GM19397 (cell line): ENCODE results near the gene MIR17HG.
"Not testable (repeated sequence)": the region's sequence is repeated elsewhere in the genome, so short reads cannot be mapped to it uniquely, and the experiment has no call there.

ENCODE experiments used
- ATAC-seq: cut with Tn5 transposase; IDR thresholded peaks from one replicate; pipeline ENCODE4 v1.9.1; 2021; ENCODE audit warnings: mild to moderate bottlenecking, moderate library complexity; ENCODE audit not compliant: unreplicated experiment

Gene MIR17HG

GRCh38 chr13:91346850-91347201 lies 661 bp upstream of the MIR17HG start:
- ATAC-seq = peak; percentile 17

- peak; percentile 38 for ATAC-seq
Observed at GRCh38 chr13:91347996-91348905, 764 bp downstream of the MIR17HG start.

GRCh38 chr13:91348906-91349435 lies 1.5 kb downstream of the MIR17HG start:
- ATAC-seq = peak; percentile 51

DNA sequence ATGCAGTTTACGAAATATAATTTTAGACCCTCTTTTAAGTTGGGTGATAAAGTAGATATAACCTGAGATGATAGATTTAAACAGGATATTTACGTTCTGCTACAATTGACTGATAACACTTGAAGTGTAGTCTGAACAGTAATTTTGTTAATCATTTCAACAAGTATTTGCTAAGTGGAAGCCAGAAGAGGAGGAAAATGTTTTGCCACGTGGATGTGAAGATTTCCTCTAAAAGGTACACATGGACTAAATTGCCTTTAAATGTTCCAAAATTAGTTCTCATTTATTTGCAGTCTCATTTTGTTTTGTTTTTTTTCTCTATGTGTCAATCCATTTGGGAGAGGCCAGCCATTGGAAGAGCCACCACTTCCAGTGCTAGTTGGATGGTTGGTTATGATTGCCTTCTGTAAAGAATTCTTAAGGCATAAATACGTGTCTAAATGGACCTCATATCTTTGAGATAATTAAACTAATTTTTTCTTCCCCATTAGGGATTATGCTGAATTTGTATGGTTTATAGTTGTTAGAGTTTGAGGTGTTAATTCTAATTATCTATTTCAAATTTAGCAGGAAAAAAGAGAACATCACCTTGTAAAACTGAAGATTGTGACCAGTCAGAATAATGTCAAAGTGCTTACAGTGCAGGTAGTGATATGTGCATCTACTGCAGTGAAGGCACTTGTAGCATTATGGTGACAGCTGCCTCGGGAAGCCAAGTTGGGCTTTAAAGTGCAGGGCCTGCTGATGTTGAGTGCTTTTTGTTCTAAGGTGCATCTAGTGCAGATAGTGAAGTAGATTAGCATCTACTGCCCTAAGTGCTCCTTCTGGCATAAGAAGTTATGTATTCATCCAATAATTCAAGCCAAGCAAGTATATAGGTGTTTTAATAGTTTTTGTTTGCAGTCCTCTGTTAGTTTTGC lies 2.8 kb downstream of the MIR17HG start:
- no peak for ATAC-seq

DNA sequence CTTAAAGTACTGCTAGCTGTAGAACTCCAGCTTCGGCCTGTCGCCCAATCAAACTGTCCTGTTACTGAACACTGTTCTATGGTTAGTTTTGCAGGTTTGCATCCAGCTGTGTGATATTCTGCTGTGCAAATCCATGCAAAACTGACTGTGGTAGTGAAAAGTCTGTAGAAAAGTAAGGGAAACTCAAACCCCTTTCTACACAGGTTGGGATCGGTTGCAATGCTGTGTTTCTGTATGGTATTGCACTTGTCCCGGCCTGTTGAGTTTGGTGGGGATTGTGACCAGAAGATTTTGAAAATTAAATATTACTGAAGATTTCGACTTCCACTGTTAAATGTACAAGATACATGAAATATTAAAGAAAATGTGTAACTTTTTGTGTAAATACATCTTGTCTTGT lies 3.6 kb downstream of the MIR17HG start:
- ATAC-seq = no peak

DNA sequence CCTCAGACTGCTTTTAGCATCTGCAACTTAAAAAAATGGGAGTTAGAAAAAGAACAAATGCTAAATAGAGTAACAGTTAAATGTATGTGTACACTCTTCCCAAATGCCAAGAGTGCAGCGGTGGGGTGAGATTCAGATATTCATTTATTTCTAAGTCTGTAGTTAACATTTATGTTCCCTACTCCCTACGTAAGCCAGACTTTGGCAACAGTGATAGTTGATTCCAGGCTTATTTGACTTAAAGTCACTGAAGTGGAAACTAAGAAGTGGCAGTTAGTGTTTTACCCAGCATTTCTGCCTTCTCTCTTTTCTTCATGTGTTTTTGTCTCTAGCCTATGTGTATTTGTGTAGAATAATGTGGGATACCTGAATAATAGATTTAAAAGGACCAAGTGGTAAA lies 4.5 kb downstream of the MIR17HG start:
- ATAC-seq = no peak

GRCh38 chr13:91352891-91353290 lies 5.4 kb downstream of the MIR17HG start:
- not testable (repeated sequence) for ATAC-seq

- ATAC-seq = no peak
Observed at GRCh38 chr13:91353494-91353893, 6.0 kb downstream of the MIR17HG start.

DNA sequence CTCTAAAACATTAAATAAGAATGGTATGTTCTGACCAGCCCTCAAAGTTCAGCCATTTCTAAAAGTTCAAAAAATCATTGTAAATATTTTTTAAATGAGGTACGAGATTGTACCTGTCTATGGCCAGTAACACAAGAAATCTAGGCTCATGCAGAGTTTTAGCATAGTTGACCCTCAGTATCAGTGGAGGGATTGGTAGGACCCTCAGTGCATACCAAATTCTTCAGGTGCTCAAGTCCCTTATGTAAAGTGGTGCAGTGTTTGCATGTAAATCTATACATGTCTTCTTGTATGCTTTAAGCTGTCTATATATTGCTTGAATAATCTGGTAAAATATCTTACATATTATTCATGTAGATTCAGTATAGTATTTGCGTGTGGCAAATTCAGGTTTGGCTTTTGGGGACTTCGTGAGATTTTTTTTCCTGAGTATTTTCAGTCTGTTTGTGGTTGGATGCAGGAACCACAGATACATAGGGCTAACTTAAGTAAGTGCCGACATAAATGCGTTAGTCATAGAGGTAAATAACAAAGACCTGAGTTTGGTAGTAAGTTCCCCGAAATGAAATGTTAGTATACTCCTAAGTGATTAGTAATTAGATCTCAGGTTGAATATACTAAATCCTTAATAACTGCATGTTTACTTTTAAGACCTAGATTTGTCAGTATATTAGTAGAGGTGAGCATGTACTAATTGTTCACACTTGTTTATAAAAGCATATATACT lies 7.8 kb downstream of the MIR17HG start:
- ATAC-seq = no peak

DNA sequence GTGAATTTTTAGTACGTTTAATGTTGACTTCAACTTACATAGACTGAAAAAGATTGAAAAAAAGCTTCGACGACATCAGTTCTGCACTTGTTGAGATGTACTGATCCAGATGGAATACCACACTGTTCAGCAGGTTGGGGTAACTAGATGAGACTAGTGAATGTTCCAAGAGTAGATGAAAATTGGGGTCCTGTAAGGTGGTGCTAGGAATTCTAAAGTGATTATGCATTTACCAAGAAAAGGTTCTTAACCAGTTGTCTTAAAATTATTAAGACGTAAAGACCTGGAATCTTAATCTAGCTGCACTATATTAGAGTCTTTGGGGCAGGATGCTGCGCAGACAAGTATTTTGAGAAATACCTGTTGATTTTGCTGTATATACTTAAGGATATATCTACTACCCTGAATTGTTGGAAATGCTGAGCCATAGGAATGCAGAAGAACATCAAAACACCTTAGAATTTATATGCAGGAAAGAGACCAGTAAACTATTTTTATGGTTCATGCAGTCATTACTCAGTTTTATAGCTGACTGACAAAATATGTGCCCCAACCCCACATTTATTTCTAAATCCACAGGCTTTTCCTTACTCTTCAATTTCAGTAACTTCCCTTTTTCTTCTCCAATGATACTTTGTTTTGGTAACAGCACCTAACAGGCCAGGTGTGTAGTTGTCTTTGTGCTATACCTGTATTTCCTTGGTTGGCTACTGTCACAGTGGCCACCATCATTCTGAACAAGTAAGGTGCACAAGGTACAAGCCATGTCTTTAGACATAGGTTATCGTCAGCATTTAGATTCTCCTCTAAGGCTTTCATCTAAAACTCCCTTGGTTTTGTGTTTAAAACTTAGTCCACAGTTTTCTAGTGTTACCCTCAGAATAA lies 8.6 kb downstream of the MIR17HG start:
- no peak for ATAC-seq

DNA sequence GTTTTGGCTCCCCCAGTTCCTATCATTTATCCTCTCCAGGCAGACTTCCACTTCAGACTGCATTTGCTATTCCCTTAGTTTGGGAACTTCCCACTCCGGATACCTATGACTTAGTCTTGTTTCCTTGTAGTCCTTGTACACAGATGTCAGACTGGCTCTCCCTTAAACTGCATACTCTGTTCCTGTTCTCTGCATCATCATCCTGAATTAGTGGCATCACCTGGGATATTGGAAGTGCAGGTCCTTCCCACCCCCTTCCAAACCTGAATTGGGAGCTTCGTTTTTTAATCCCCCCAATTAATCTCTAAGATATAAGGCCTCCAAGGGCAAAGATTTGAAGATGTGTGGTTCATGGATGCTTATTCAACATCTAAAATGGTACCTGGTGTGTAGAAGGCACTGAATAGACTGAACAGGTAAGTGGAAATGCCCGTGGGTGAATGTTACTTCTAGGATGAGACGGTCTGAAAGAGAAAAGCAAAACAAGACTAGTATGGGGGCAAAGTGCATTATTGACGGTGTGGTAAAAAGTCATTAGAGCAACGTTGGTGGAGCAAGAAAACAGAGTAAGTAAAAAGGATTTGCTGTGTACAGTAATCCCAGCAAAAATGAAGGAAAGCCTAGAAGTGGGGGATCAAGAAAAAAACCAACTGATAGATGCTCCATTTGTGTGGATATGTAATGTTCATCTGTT lies 9.6 kb downstream of the MIR17HG start:
- ATAC-seq = no peak

DNA sequence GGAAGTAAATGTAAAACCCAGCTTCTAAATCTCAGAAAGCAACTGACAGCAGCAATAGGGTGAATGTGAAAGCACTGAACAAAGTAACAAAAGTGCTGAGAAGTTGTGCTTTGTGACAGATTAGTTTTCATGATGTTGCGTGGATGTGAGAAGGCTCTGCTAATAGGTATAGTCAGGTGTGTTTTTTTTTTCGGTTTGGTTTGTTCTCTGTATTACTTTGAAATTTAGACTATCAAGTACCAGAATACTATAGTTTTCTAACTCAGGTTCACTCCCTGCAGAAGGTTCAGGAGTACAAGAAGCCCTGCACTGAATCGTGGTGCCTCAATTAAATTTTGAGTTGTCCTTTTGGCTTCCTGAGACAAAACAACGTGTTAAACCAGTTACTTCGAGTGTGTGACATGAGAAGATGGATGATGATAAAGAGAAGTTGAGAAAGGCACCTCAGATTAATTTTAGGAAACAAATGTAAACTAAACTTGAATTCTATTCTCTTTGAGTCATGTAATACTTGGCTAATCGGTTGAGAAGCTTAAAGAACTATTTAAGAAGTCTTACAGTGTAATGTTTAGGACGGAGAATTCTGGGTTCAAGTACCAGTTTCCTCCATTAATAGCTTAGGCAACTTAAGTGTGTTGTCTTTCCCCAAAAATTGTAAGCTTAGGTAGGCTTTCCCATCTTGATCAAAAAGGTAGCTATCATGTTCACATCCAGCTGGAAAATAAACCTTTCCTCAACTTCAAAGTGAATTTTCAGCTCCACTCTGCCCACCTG lies 10.3 kb downstream of the MIR17HG start:
- ATAC-seq = no peak

DNA sequence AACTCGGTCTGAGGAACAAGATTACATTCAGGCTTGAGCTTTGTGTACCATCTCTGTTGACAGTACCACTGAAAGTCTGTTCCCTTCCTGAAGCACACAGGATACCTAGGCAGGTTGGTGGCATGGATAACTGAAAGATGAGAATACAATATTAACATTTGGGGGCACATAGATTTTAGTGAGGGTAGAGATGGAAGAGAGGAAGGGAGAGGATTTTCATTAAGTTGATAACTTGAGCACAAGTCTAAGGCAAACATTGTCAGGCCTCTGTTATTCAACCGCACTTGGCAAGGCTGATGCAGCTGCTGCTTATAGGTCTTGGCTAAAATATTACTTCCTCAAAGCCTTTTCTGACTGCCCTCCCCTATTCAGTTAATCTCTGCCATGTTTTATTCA lies 10.9 kb downstream of the MIR17HG start:
- ATAC-seq = no peak

- no peak for ATAC-seq
Observed at GRCh38 chr13:91359111-91359510, 11.6 kb downstream of the MIR17HG start.

DNA sequence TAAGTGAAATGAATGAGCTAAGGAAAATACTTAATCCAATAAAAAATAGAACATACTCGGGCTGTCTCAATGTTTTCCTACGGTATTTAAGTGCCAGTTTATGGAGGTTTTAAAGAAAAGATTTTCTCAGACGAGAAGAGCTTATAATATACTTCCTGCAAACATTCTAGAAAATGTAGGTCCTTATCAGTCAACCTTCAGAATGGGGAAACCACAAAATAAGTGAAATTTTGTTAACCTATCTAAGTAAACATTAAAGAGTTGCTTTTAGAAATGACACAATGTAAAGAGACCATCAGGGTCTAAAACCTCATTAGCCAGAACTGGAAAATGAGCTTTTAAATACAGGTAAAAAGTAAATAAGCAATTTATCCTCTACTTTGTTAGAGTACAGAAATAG lies 12.1 kb downstream of the MIR17HG start:
- no peak for ATAC-seq

GRCh38 chr13:91360246-91360751 lies 12.8 kb downstream of the MIR17HG start:
- no peak for ATAC-seq

GRCh38 chr13:91361755-91362271 lies 14.3 kb downstream of the MIR17HG start:
- no peak for ATAC-seq

- ATAC-seq = no peak
Observed at GRCh38 chr13:91362908-91363307, 15.4 kb downstream of the MIR17HG start.
